GM19467 (cell line): ENCODE measurements around the gene LILRA2.
"Not testable (repeated sequence)": the region's sequence is repeated elsewhere in the genome, so short reads cannot be mapped to it uniquely, and the experiment has no call there.

ENCODE experiments used
- ATAC-seq: cut with Tn5 transposase; IDR thresholded peaks from one replicate; pipeline ENCODE4 v1.9.1; 2021; ENCODE audit warnings: mild to moderate bottlenecking, moderate library complexity; ENCODE audit not compliant: unreplicated experiment

LILRA2 gene

GRCh38 chr19:54570316-54570715 is 3.3 kb upstream of the LILRA2 start:
- no peak for ATAC-seq

- not testable (repeated sequence) for ATAC-seq
These were observed 1.6 kb upstream of the LILRA2 start for GRCh38 chr19:54571715-54572615.

- ATAC-seq, result no peak
These were observed 786 bp upstream of the LILRA2 start for GRCh38 chr19:54572696-54573311.

- ATAC-seq, result no peak
These were observed 461 bp downstream of the LILRA2 start for GRCh38 chr19:54574051-54574450.

- ATAC-seq, result no peak
These were observed 1.0 kb downstream of the LILRA2 start for GRCh38 chr19:54574527-54575056.

- ATAC-seq, result not testable (repeated sequence)
These were observed 1.6 kb downstream of the LILRA2 start for GRCh38 chr19:54575205-54575604.

GRCh38 chr19:54576411-54576976 is 2.9 kb downstream of the LILRA2 start:
- no peak for ATAC-seq

- no peak for ATAC-seq
These were observed 3.7 kb downstream of the LILRA2 start for GRCh38 chr19:54577334-54577733.

GRCh38 chr19:54578268-54578667 is 4.7 kb downstream of the LILRA2 start:
- ATAC-seq, result not testable (repeated sequence)

GRCh38 chr19:54586397-54586796 is 12.8 kb downstream of the LILRA2 start:
- ATAC-seq, result no peak

GRCh38 chr19:54587026-54587425 is 13.4 kb downstream of the LILRA2 start:
- no peak for ATAC-seq

GRCh38 chr19:54593445-54593844 is 19.9 kb downstream of the LILRA2 start, which contains the start of gene LILRA1:
Gene LILRA1 (plus strand): TSS chr19:54593632. CDS start chr19:54594245, 613 bp downstream.
- ATAC-seq, result not testable (repeated sequence)

- ATAC-seq, result not testable (repeated sequence)
These were observed 20.5 kb downstream of the LILRA2 start for GRCh38 chr19:54593931-54594626.

GRCh38 chr19:54594737-54595136 is 21.1 kb downstream of the LILRA2 start:
- no peak for ATAC-seq

- ATAC-seq, result not testable (repeated sequence)
These were observed 22.3 kb downstream of the LILRA2 start for GRCh38 chr19:54595680-54596436.

GRCh38 chr19:54600212-54600611 is 26.6 kb downstream of the LILRA2 start:
- ATAC-seq, result no peak

- ATAC-seq, result no peak
These were observed 32.6 kb downstream of the LILRA2 start for GRCh38 chr19:54606230-54606629.

GRCh38 chr19:54606891-54607784 is 33.5 kb downstream of the LILRA2 start:
- ATAC-seq, result no peak

- ATAC-seq, result no peak
These were observed 34.2 kb downstream of the LILRA2 start for GRCh38 chr19:54607785-54608150.
